HPDE6-E6E7 (cell line): Measurements from ENCODE around the gene TIGD3.

ENCODE experiments used
- DNase-seq: peaks from one replicate; pipeline ENCODE4 v3.0.0; 2011; ENCODE audit warnings: missing footprints; ENCODE audit errors: extremely low spot score

The TIGD3 gene

DNA sequence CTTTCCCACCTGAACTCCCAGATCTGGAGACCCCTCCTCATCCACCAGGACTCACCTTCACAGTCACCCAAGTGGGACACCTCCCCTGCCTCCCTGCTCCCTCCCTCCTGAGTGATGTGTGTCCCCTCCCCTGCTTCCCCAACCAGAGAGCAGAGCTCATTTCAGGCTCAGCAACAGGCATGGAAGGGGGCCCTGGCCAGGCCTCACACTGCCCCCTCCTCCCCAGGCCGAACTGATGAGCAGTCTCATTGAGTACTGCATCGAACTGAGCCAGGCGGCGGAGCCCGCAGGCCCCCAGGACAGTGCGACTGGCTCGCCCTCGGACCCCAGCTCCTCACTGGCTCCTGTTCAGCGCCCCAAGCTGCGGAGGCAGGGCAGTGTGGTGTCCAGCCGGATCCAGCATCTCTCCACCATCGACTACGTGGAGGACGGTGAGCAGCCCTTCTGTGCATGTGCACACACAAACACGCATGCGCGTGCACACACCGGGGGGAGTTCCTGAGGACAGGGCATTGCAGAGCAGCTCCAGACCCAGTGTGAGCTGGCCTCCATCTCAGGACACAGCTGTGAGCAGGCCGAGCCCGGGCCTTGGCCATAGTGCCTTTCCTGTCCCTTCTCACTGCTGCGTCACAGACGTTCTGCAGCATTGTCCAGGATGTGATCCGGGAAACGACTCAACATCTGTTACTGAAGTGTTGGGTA is 50.2 kb downstream of the TIGD3 start:
- no peak for DNase-seq
